ENCODE measurements around the gene L1TD1.
"Not testable (repeated sequence)": the region's sequence is repeated elsewhere in the genome, so short reads cannot be mapped to it uniquely, and the experiment has no call there.

Gene L1TD1

DNA sequence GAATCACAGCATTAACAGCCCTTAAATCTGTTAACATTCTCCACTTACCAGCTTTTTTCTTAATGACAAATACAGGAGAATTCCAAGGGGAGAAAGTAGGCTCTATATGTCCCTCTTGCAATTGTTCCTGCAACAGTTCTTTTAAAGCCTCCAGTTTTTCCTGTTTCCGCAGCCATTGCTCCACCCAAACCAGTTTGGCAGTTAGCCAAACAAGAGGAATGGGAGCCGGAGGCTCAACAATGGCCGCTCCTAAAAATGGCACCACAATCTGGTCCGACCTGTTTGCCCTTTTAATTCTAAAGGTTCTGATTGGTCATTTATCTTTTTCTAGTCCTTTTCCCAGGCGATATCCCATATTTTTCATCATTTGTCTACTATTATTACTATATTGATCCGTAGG is 14.0 kb upstream of the L1TD1 start:
- TF ChIP-seq POLR2AphosphoS5 (IDR thresholded peaks at IDR 0.05; ENCODE audit: borderline replicate concordance, low read depth, low read length) (no peak), EZH2 (IDR thresholded peaks at IDR 0.05) (no peak), FOXP2 (optimal IDR thresholded peaks at IDR 0.05; ENCODE audit: control extremely low read depth, extremely low read length, insufficient read depth) (no peak)
- no peak for DNase-seq (ENCODE audit: low read depth, low spot score)
- no peaks in the 10 kb centered on the region for H3K36me3 ChIP-seq (ENCODE audit: insufficient read depth, low read length)
- no peaks in the 10 kb centered on the region for H3K9me3 ChIP-seq (ENCODE audit: low read depth, low read length)
- H3K27ac ChIP-seq, result no peak overlapping the region
- no peak overlapping the region for H3K9ac ChIP-seq (ENCODE audit: insufficient read length)
- H3K4me3 ChIP-seq, result no peak overlapping the region

DNA sequence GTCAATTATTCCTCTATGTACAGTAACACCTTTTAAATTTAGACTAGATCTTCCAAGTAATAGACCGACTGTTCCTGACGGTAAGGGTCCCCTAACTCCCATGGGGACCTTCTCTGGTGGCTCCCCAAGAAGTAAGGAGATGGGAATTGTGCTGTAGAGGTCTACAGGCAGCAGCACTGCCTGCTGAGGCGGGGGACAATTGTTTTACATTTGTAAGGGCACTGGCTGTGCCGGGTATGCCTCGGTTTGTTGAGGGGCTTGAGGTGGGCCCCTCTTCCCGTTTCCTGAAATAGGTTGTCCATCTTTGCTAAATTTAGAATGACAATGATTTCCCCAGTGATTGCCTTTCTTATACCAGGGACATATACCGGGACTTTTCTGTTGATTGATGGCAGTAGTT is 13.1 kb upstream of the L1TD1 start:
- Histone ChIP-seq H3K9ac (ENCODE audit: insufficient read length) (no peak overlapping the region), H3K27ac (no peak overlapping the region), H3K9me3 (ENCODE audit: low read depth, low read length) (no peaks in the 10 kb centered on the region), H3K36me3 (ENCODE audit: insufficient read depth, low read length) (no peaks in the 10 kb centered on the region), H3K4me3 (no peak overlapping the region)
- no peak for DNase-seq (ENCODE audit: low read depth, low spot score)
- TF ChIP-seq POLR2AphosphoS5 (IDR thresholded peaks at IDR 0.05; ENCODE audit: borderline replicate concordance, low read depth, low read length) (no peak), EZH2 (IDR thresholded peaks at IDR 0.05) (no peak), FOXP2 (optimal IDR thresholded peaks at IDR 0.05; ENCODE audit: control extremely low read depth, extremely low read length, insufficient read depth) (no peak)

DNA sequence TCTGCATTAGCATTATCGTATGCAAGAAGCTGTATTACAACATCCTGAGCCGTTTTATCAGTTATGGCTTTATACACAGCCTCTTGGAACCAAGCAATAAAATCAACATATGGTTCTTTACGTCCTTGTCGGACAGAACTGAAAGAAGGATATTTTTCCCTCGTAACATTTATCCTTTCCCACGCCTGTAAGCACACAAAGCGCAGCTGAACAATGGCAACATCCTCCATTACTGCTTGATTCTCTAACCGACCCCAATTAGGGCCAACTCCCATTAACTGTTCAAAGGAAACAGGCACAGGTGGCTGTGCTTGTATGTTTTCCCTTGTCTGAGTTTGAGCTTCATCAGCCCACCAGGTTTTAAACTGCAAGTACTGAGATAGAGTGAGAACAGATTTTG is 12.5 kb upstream of the L1TD1 start:
- not testable (repeated sequence) for H3K36me3 ChIP-seq (ENCODE audit: insufficient read depth, low read length); DNase-seq (ENCODE audit: low read depth, low spot score); H3K9ac ChIP-seq (ENCODE audit: insufficient read length); H3K9me3 ChIP-seq (ENCODE audit: low read depth, low read length)
- Histone ChIP-seq H3K27ac (peak overlapping the region; percentile 46; the same call in 1 of the 2 replicates), H3K4me3 (peak overlapping the region; percentile 22)

DNA sequence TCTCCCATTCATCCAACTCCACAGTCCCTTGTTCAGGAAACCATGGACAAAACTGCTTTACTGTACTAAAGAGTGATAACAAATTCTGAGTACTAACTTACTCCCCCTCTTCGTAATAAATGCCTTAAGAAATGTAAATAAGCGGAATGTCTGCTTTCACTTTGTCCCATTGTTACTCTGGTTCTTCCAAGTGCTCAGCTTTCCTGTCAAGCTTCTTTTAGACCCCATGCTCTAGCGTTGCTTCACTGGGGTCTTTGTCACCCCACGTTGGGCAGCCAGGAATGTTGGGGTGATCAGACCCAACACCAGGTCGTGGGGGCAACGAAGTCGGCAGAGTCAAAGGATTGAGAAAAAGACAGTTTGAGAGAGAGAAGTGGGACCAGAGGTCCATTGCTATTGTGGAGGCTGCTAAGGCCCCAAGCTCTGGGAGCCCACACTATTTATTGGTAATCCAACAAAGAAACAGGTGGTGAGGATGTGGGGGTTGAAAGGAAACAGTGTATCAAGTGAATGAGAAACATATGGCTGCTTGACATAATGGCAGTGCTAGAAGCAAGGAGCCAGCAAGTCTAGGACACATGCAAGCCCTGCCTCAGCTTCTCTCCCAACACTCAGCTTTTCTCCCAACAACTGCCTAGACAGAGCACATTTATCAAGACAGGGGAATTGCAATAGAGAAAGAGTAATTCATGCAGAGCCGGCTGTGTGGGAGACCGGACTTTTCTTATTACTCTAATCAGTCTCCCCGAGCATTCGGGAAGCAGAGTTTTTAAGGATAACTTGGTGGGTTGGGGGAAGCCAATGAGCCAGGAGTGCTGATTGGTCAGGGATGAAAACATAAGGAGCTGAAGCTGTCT is 11.3 kb upstream of the L1TD1 start:
- Histone ChIP-seq H3K4me3 (peak overlapping the region; percentile 42; the same call in 1 of the 2 replicates), H3K9ac (ENCODE audit: insufficient read length) (peak overlapping the region; percentile 3), H3K27ac (peak overlapping the region; percentile 67)
- not testable (repeated sequence) for DNase-seq (ENCODE audit: low read depth, low spot score); H3K9me3 ChIP-seq (ENCODE audit: low read depth, low read length); H3K36me3 ChIP-seq (ENCODE audit: insufficient read depth, low read length)

DNA sequence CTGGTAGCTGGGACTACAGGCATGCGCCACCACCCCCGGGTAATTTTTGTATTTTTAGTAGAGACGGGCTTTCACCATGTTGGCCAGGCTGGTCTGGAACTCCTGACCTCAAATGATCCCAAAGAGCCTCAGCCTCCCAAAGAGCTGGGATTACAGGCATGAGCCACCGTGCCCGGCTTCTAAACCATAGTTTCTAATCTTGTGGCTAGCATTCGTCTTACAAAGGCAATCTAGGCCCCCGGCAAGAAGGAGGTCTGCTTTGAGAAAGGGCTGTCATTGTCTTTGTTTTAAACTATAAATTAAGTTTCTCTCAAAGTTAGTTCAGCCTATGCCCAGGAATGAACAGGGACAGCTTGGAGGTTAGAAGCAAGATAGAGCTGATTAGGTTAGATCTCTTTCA is 10.3 kb upstream of the L1TD1 start:
- Histone ChIP-seq H3K4me3 (no peak overlapping the region), H3K36me3 (ENCODE audit: insufficient read depth, low read length) (no peaks in the 10 kb centered on the region), H3K9ac (ENCODE audit: insufficient read length) (no peak overlapping the region), H3K27ac (no peak overlapping the region), H3K9me3 (ENCODE audit: low read depth, low read length) (no peaks in the 10 kb centered on the region)
- TF ChIP-seq EZH2 (IDR thresholded peaks at IDR 0.05), result no peak
- TF ChIP-seq FOXP2 (optimal IDR thresholded peaks at IDR 0.05; ENCODE audit: control extremely low read depth, extremely low read length, insufficient read depth), result no peak
- no peak for TF ChIP-seq POLR2AphosphoS5 (IDR thresholded peaks at IDR 0.05; ENCODE audit: borderline replicate concordance, low read depth, low read length)
- no peak for DNase-seq (ENCODE audit: low read depth, low spot score)

DNA sequence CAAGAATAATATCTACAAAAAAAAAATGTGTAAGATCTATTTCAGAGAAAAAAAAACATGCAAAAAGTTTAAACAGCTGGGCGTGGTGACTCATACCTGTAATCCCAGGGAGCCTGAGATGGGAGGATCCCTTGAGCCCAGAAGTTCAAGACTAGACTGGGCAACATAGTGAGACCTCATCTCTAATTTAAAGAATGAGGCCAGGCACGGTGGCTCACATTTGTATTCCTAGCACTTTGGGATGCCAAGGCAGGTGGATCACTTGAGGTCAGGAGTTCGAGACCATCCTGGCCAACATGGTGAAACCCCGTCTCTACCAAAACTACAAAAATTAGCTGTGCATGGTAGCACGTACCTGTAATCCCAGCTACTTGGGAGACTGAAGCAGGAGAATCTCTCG is 9.4 kb upstream of the L1TD1 start:
- not testable (repeated sequence) for DNase-seq (ENCODE audit: low read depth, low spot score); H3K9ac ChIP-seq (ENCODE audit: insufficient read length); H3K36me3 ChIP-seq (ENCODE audit: insufficient read depth, low read length); H3K9me3 ChIP-seq (ENCODE audit: low read depth, low read length); H3K4me3 ChIP-seq; H3K27ac ChIP-seq

DNA sequence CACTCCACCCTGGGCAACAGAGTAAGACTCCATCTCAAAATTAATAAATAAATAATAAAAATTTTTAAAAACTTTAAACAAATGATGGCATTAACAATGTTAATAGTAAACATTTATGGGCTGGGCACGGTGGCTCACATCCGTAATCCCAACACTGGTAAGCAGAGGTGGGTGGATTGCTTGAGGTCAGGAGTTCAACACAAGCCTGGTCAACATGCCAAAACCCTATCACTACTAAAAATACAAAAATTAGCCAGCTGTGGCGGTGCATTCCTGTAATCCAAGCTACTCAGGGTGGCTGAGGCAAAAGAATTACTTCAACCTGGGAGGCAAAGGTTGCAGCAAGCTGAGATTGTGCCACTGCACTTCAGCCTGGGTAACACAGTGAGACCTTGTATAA is 9.0 kb upstream of the L1TD1 start:
- TF ChIP-seq POLR2AphosphoS5 (IDR thresholded peaks at IDR 0.05; ENCODE audit: borderline replicate concordance, low read depth, low read length) (no peak), EZH2 (IDR thresholded peaks at IDR 0.05) (no peak), FOXP2 (optimal IDR thresholded peaks at IDR 0.05; ENCODE audit: control extremely low read depth, extremely low read length, insufficient read depth) (no peak)
- no peak overlapping the region for H3K9ac ChIP-seq (ENCODE audit: insufficient read length)
- no peak for DNase-seq (ENCODE audit: low read depth, low spot score)
- H3K9me3 ChIP-seq (ENCODE audit: low read depth, low read length), result no peaks in the 10 kb centered on the region
- no peak overlapping the region for H3K27ac ChIP-seq
- H3K4me3 ChIP-seq, result no peak overlapping the region
- no peaks in the 10 kb centered on the region for H3K36me3 ChIP-seq (ENCODE audit: insufficient read depth, low read length)

DNA sequence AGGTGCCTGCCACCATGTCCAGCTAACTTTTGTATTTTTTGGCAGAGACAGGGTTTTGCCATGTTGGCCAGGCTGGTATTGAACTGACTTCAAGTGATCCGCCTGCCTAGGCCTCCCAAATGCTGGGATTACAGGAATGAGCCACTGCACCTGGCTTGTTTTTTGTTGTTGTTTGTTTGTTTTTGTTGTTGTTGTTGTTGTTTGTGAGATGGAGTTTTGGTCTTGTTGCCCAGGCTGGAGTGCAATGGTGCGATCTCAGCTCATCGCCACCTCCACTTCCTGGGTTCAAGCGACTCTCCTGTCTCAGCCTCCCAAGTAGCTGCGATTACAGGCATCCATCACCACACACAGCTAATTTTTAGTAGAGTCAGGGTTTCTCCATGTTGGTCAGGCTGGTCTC is 7.1 kb upstream of the L1TD1 start:
- Histone ChIP-seq H3K9me3 (ENCODE audit: low read depth, low read length) (no peaks in the 10 kb centered on the region), H3K9ac (ENCODE audit: insufficient read length) (no peak overlapping the region), H3K4me3 (no peak overlapping the region), H3K36me3 (ENCODE audit: insufficient read depth, low read length) (no peaks in the 10 kb centered on the region), H3K27ac (no peak overlapping the region)
- TF ChIP-seq FOXP2 (optimal IDR thresholded peaks at IDR 0.05; ENCODE audit: control extremely low read depth, extremely low read length, insufficient read depth), result no peak
- no peak for TF ChIP-seq EZH2 (IDR thresholded peaks at IDR 0.05)
- TF ChIP-seq POLR2AphosphoS5 (IDR thresholded peaks at IDR 0.05; ENCODE audit: borderline replicate concordance, low read depth, low read length), result no peak
- DNase-seq (ENCODE audit: low read depth, low spot score), result no peak

DNA sequence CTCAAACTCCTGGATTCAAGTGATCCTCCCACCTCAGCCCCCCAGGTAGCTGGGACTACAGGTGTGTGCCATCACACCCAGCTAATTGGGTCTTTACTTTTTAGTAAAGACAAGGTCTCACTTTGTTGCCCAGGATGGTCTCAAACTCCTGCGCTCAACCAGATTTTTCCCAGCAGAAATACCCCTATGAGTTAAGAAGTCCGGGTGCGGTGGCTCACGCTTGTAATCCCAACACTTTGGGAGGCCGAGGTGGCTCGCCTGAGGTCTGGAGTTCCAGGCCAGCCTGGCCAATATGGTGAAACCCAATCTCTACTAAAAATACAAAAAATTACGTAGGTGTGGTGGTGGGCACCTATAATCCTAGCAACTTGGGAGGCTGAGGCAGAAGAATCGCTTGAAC is 6.5 kb upstream of the L1TD1 start:
- no peak for DNase-seq (ENCODE audit: low read depth, low spot score)
- no peaks in the 10 kb centered on the region for H3K9me3 ChIP-seq (ENCODE audit: low read depth, low read length)
- H3K36me3 ChIP-seq (ENCODE audit: insufficient read depth, low read length), result no peaks in the 10 kb centered on the region
- no peak overlapping the region for H3K9ac ChIP-seq (ENCODE audit: insufficient read length)
- no peak overlapping the region for H3K27ac ChIP-seq
- TF ChIP-seq POLR2AphosphoS5 (IDR thresholded peaks at IDR 0.05; ENCODE audit: borderline replicate concordance, low read depth, low read length) (no peak), FOXP2 (optimal IDR thresholded peaks at IDR 0.05; ENCODE audit: control extremely low read depth, extremely low read length, insufficient read depth) (no peak), EZH2 (IDR thresholded peaks at IDR 0.05) (no peak)
- no peak overlapping the region for H3K4me3 ChIP-seq
